Psoas muscle (tissue), 8 donors: Measurements from ENCODE around the gene MIXL1. TPM values are rescaled to one million over a fixed set of nuclear protein-coding genes. Genes with fewer than 3 reads are reported as not detected.
"Not testable (repeated sequence)": the region's sequence is repeated elsewhere in the genome, so short reads cannot be mapped to it uniquely, and the experiment has no call there.

Experiments
- ATAC-seq, 4 donors: fragments of 200-7000 bp; cut with Tn5 transposase; one replicate each; pipeline ENCODE4 v1.9.1; 2020; ENCODE audit warnings: moderate library complexity in 3 of 4, mild to moderate bottlenecking in 2 of 4
- DNase-seq, 2 donors: peaks; one replicate each; pipeline ENCODE4 v3.0.0-alpha.2; 2020
- H3K27ac ChIP-seq: fragments of 200-600 bp; one replicate; pipeline ENCODE4 v1.8.0; 2022
- H3K27me3 ChIP-seq, 3 donors: fragments of 200-600 bp in 1 of 3; one replicate each; pipeline versions ENCODE4 v1.6.1 to v1.8.0; 2013 to 2022; ENCODE audit warnings: low read length in 2 of 3, mild to moderate bottlenecking in 2 of 3, moderate library complexity in 1 of 3; ENCODE audit not compliant: insufficient read depth in 3 of 3
- H3K36me3 ChIP-seq, 2 donors: fragments of 200-600 bp in 1 of 2; one replicate each; pipeline versions ENCODE4 v1.6.1 to v1.8.0; 2013 to 2022; ENCODE audit warnings: low read depth in 1 of 2, mild to moderate bottlenecking in 1 of 2, moderate library complexity in 1 of 2; ENCODE audit not compliant: insufficient read depth in 1 of 2
- H3K4me1 ChIP-seq: fragments of 200-600 bp; one replicate; pipeline ENCODE4 v1.8.0; 2022
- H3K4me3 ChIP-seq: fragments of 200-600 bp; one replicate; pipeline ENCODE4 v1.8.0; 2022; ENCODE audit warnings: mild to moderate bottlenecking
- H3K9me3 ChIP-seq: fragments of 200-600 bp; one replicate; pipeline ENCODE4 v1.8.0; 2022
- CTCF ChIP-seq: fragments of 200-600 bp; IDR thresholded peaks from one replicate; pipeline ENCODE4 v1.8.0; 2022; ENCODE audit warnings: antibody characterized with exemption
- WGBS, 3 donors: extraction: QIAGEN DNeasy Blood & Tissue Kit; methylation state at CpG; one replicate each; pipeline versions ENCODE4 v1.1.6 to v1.1.7; 2013; 5-methylcytosine and 5-hydroxymethylcytosine counted together
- intact Hi-C, 2 donors: fragments of 100-400 bp; cut with DNase I; formaldehyde crosslinking; loops; one replicate each; pipeline versions ENCODE4 v1.11.0 to v1.14.2; 2022
- polyA plus RNA-seq, 3 donors: library from polyadenylated mRNA; stranded (reverse); fragments of 200-250 nt; gene quantifications; one replicate each; pipeline ENCODE4 v1.2.3, GENCODE V29; 2013
- total RNA-seq, 4 donors: library from RNA; stranded (reverse); fragmentation: NEBNext Ultra II Directional in 2 of 4; extraction: Animal tissue kit (Norgen Biotek cat#: 25700) in 2 of 4; gene quantifications; one replicate each; pipeline versions ENCODE4 v1.2.1 to v1.2.4, GENCODE V29; 2021 to 2023
- donor health status: healthy with polysubstance abuse.
- donor health status: DM: no; HTN: no; CAD: no; lungs with moderate emphysema.
- donor health status: Bipolar disorder and iron deficiency.
- donor health status: healthy.
- donor health status: DM: yes; HTN: yes; CAD: no.
- donor health status: DM: no; HTN: no; CAD: no.
- donor health status: DM: no; HTN: no; CAD: no.
- donor health status: DM: yes; HTN: yes; CAD: no.

The MIXL1 gene
- total and polyA plus RNA-seq, 7 donors: 0.01 TPM; not detected in 6

GRCh38 chr1:226255380-226255779, 31.9 kb downstream of the MIXL1 start:
- Histone ChIP-seq H3K27me3 (no peaks in the 10 kb centered on the region), H3K36me3 (peaks cover 0 to 2% of the 10 kb centered on the region in 2 donors), H3K9me3 (no peaks in the 10 kb centered on the region), H3K4me1 (no peaks in the 10 kb centered on the region), H3K27ac (no peak overlapping the region), H3K4me3 (no peak overlapping the region)
- no peak for DNase-seq
- no peak for ATAC-seq
- intact Hi-C loops: loop anchor here in 1 of 2 donors (10.0 kb wide), 1 partner anchor 89 kb away; no protein-coding TSS in a partner anchor
- WGBS, 3 donors: 82 to 90% (median 83%) methylated on average over 3 of the region's 3 CpGs
- no peak for TF ChIP-seq CTCF

- no peak for DNase-seq
- WGBS, 3 donors: 99 to 100% (median 100%) methylated on average over 1 of the region's 1 CpG
- TF ChIP-seq CTCF: no peak
- no peaks in the 10 kb centered on the region for H3K4me1 ChIP-seq
- no peaks in the 10 kb centered on the region for H3K27me3 ChIP-seq
- H3K36me3 ChIP-seq: peaks cover 0 to 9% of the 10 kb centered on the region in 2 donors
- H3K27ac ChIP-seq: no peak overlapping the region
- no peaks in the 10 kb centered on the region for H3K9me3 ChIP-seq
- H3K4me3 ChIP-seq: no peak overlapping the region
- intact Hi-C loops: no loop called here
- ATAC-seq: no peak
Observed at GRCh38 chr1:226261818-226262217, 38.4 kb downstream of the MIXL1 start.

- intact Hi-C loops: no loop called here
- Histone ChIP-seq H3K36me3 (peaks cover 0 to 9% of the 10 kb centered on the region in 2 donors), H3K4me3 (no peak overlapping the region), H3K27ac (no peak overlapping the region), H3K9me3 (no peaks in the 10 kb centered on the region), H3K4me1 (no peaks in the 10 kb centered on the region), H3K27me3 (no peaks in the 10 kb centered on the region)
- 46 to 62% (median 55%) methylated on average over 3 of the region's 3 CpGs for WGBS, 3 donors
- ATAC-seq (no peak), DNase-seq (no peak)
- no peak for TF ChIP-seq CTCF
Observed at GRCh38 chr1:226268421-226269124, 45.1 kb downstream of the MIXL1 start.

GRCh38 chr1:226272233-226272902, 48.9 kb downstream of the MIXL1 start:
- H3K4me3 ChIP-seq, H3K27ac ChIP-seq, DNase-seq, H3K9me3 ChIP-seq, H3K36me3 ChIP-seq, H3K4me1 ChIP-seq, H3K27me3 ChIP-seq, intact Hi-C loops, ATAC-seq: not testable (repeated sequence)
- 58 to 70% (median 69%) methylated on average over 8 of the region's 8 CpGs for WGBS, 3 donors

- Histone ChIP-seq H3K4me1 (no peaks in the 10 kb centered on the region), H3K27ac (no peak overlapping the region), H3K36me3 (no peaks in the 10 kb centered on the region), H3K27me3 (no peaks in the 10 kb centered on the region), H3K4me3 (no peak overlapping the region), H3K9me3 (no peaks in the 10 kb centered on the region)
- intact Hi-C loops: no loop called here
- no peak for TF ChIP-seq CTCF
- ATAC-seq: no peak
- no peak for DNase-seq
- 86 to 89% (median 89%) methylated on average over 1 of the region's 1 CpG for WGBS, 3 donors
Observed at GRCh38 chr1:226274138-226274537, 50.7 kb downstream of the MIXL1 start.
